ENCODE measurements around the gene TBC1D2.

TBC1D2 gene

DNA sequence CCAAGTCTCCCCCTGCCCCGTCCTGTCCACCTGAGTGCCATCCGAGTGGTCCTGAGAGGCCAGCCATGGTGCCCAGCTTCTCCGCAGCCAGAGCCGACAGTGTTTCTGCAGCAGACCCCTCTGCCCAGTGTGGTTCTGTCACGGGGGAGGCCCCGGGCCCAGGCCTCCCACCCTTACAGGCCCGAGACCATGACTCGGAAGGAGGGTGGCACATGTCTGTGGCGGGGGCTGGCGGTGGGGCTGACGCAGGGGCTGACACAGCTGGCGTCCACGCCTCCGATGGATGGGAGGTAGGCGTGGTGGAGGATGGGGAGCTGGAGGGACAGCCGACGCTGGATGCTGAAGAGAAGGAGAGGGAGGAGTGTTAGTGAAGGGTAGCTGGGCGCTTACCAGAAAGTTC lies 35.0 kb upstream of the TBC1D2 start:
- Histone ChIP-seq H3K9ac (ENCODE audit: low read length) (no peak overlapping the region), H3K79me2 (ENCODE audit: insufficient read depth, low read length) (no peaks in the 10 kb centered on the region), H3K9me3 (ENCODE audit: low read length) (no peaks in the 10 kb centered on the region), H4K20me1 (ENCODE audit: insufficient read depth, low read length) (no peaks in the 10 kb centered on the region), H3K4me2 (ENCODE audit: low read length) (no peak overlapping the region), H3K4me3 (ENCODE audit: low read depth, low read length, poor library complexity, severe bottlenecking) (no peak overlapping the region), H3K36me3 (ENCODE audit: insufficient read depth, low read length) (no peaks in the 10 kb centered on the region), H3K27ac (ENCODE audit: low read depth, low read length, poor library complexity, severe bottlenecking) (no peak overlapping the region), H3K27me3 (ENCODE audit: insufficient read depth, low read length) (no peaks in the 10 kb centered on the region), H2AFZ (ENCODE audit: low read length) (no peak overlapping the region), H3K9me2 (ENCODE audit: low read depth, low read length) (no peaks in the 10 kb centered on the region), H3K4me1 (ENCODE audit: insufficient read depth, low read length, severe bottlenecking) (no peaks in the 10 kb centered on the region), H3F3A (ENCODE audit: insufficient read depth, low read length) (no peaks in the 10 kb centered on the region)
- TF ChIP-seq, protein P1, sequence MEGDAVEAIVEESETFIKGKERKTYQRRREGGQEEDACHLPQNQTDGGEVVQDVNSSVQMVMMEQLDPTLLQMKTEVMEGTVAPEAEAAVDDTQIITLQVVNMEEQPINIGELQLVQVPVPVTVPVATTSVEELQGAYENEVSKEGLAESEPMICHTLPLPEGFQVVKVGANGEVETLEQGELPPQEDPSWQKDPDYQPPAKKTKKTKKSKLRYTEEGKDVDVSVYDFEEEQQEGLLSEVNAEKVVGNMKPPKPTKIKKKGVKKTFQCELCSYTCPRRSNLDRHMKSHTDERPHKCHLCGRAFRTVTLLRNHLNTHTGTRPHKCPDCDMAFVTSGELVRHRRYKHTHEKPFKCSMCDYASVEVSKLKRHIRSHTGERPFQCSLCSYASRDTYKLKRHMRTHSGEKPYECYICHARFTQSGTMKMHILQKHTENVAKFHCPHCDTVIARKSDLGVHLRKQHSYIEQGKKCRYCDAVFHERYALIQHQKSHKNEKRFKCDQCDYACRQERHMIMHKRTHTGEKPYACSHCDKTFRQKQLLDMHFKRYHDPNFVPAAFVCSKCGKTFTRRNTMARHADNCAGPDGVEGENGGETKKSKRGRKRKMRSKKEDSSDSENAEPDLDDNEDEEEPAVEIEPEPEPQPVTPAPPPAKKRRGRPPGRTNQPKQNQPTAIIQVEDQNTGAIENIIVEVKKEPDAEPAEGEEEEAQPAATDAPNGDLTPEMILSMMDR (IDR thresholded peaks at IDR 0.05; ENCODE audit: low read length), result no peak
- no peak for TF ChIP-seq EZH2 (IDR thresholded peaks at IDR 0.05; ENCODE audit: borderline replicate concordance, low read length)

DNA sequence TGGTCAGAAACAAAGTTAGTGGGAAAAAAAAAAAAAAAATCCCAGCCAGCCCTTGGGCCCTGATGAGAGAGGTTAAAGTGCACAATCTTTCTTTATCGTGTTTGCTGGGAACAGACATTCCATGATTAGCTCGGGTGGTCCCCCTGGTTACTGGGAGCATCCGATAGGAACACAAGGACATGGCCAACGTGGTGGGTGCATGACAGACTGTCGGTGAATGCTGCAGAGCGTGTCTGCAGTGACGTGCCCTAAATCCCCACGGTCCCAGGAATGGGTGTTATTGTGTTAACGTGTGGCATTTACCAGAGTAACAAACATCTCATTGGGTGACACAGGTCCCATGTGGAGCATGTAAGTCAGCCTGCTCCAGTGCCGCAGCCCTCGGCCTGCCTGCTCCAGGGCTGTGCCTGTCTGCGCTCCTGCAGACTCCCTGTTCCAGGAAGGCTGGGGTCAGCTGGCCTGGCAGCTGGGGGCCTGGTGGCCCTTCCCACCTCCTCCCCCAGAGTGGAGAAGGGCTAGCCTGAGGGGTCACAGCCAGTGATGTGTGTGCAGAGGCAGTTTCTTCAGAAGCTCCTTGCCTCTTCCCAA lies 34.3 kb upstream of the TBC1D2 start:
- Histone ChIP-seq H4K20me1 (ENCODE audit: insufficient read depth, low read length) (no peaks in the 10 kb centered on the region), H3K79me2 (ENCODE audit: insufficient read depth, low read length) (no peaks in the 10 kb centered on the region), H3K4me1 (ENCODE audit: insufficient read depth, low read length, severe bottlenecking) (no peaks in the 10 kb centered on the region), H3K4me3 (ENCODE audit: low read depth, low read length, poor library complexity, severe bottlenecking) (no peak overlapping the region), H3K27ac (ENCODE audit: low read depth, low read length, poor library complexity, severe bottlenecking) (no peak overlapping the region), H3K9me2 (ENCODE audit: low read depth, low read length) (no peaks in the 10 kb centered on the region), H3K36me3 (ENCODE audit: insufficient read depth, low read length) (no peaks in the 10 kb centered on the region), H3K27me3 (ENCODE audit: insufficient read depth, low read length) (no peaks in the 10 kb centered on the region), H3F3A (ENCODE audit: insufficient read depth, low read length) (no peaks in the 10 kb centered on the region), H3K9ac (ENCODE audit: low read length) (no peak overlapping the region), H2AFZ (ENCODE audit: low read length) (no peak overlapping the region), H3K9me3 (ENCODE audit: low read length) (no peaks in the 10 kb centered on the region), H3K4me2 (ENCODE audit: low read length) (no peak overlapping the region)
- TF ChIP-seq, protein P1 (IDR thresholded peaks at IDR 0.05; ENCODE audit: low read length), result no peak
- TF ChIP-seq EZH2 (IDR thresholded peaks at IDR 0.05; ENCODE audit: borderline replicate concordance, low read length), result no peak

DNA sequence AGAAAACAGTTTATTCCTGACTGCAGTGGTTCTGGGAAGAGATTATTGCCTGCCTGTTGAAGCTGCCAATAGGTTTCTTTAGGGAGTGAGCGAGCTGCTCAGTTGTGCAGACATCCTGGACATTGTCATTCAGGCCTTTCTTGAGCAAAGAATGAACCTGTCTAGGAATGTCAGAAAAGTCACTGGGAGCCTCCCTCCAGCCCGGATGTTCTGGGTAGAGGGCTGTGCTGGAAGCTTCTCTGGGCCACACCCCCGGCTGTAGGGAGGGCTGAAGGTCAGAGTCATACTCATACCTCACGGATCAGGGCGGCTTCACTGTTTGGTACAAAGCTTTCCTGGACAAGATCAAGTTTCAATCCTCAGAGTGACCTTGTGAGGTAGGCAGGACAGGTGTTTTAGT lies 33.4 kb upstream of the TBC1D2 start:
- Histone ChIP-seq H2AFZ (ENCODE audit: low read length) (no peak overlapping the region), H3K27me3 (ENCODE audit: insufficient read depth, low read length) (no peaks in the 10 kb centered on the region), H3F3A (ENCODE audit: insufficient read depth, low read length) (no peaks in the 10 kb centered on the region)

More for the DNA sequence above, 33.4 kb upstream of the TBC1D2 start:
- no peaks in the 10 kb centered on the region for H3K4me1 ChIP-seq (ENCODE audit: insufficient read depth, low read length, severe bottlenecking)
- no peaks in the 10 kb centered on the region for H3K79me2 ChIP-seq (ENCODE audit: insufficient read depth, low read length)
- H4K20me1 ChIP-seq (ENCODE audit: insufficient read depth, low read length), result no peaks in the 10 kb centered on the region
- H3K36me3 ChIP-seq (ENCODE audit: insufficient read depth, low read length), result no peaks in the 10 kb centered on the region
- no peak overlapping the region for H3K27ac ChIP-seq (ENCODE audit: low read depth, low read length, poor library complexity, severe bottlenecking)
- H3K4me2 ChIP-seq (ENCODE audit: low read length), result no peak overlapping the region
- no peak overlapping the region for H3K4me3 ChIP-seq (ENCODE audit: low read depth, low read length, poor library complexity, severe bottlenecking)
- TF ChIP-seq, protein P1 (IDR thresholded peaks at IDR 0.05; ENCODE audit: low read length), result no peak
- no peak for TF ChIP-seq EZH2 (IDR thresholded peaks at IDR 0.05; ENCODE audit: borderline replicate concordance, low read length)
- H3K9me3 ChIP-seq (ENCODE audit: low read length), result no peaks in the 10 kb centered on the region
- no peaks in the 10 kb centered on the region for H3K9me2 ChIP-seq (ENCODE audit: low read depth, low read length)
- H3K9ac ChIP-seq (ENCODE audit: low read length), result no peak overlapping the region
